A673 (cell line): ENCODE measurements around the gene COPE.

Experiments used
- CTCF ChIP-seq: fragments of 300-800, 200-600 bp; sonication (generic); conservative IDR thresholded peaks from 2 replicates; pipeline ENCODE4 v1.5.1; 2017; ENCODE audit warnings: low read depth, mild to moderate bottlenecking, antibody characterized with exemption, low read length, moderate library complexity, mixed read lengths
- EZH2 ChIP-seq: fragments of 200-600 bp; sonication (generic); IDR thresholded peaks from 2 replicates; pipeline ENCODE4 v1.6.1; 2017; ENCODE audit warnings: borderline replicate concordance, low read depth, mild to moderate bottlenecking, mixed read lengths, antibody characterized with exemption, low read length; ENCODE audit not compliant: poor library complexity, severe bottlenecking

GRCh38 chr19:18905058-18905456, 14.1 kb downstream of the COPE start:
- TF ChIP-seq CTCF (no peak), EZH2 (no peak)
